AG08396 (cell line): ENCODE results near the gene FAT1.

Source experiments
- DNase-seq: peaks from one replicate; pipeline ENCODE4 v3.0.0; 2012; ENCODE audit warnings: low spot score, mixed read lengths

Gene FAT1

DNA sequence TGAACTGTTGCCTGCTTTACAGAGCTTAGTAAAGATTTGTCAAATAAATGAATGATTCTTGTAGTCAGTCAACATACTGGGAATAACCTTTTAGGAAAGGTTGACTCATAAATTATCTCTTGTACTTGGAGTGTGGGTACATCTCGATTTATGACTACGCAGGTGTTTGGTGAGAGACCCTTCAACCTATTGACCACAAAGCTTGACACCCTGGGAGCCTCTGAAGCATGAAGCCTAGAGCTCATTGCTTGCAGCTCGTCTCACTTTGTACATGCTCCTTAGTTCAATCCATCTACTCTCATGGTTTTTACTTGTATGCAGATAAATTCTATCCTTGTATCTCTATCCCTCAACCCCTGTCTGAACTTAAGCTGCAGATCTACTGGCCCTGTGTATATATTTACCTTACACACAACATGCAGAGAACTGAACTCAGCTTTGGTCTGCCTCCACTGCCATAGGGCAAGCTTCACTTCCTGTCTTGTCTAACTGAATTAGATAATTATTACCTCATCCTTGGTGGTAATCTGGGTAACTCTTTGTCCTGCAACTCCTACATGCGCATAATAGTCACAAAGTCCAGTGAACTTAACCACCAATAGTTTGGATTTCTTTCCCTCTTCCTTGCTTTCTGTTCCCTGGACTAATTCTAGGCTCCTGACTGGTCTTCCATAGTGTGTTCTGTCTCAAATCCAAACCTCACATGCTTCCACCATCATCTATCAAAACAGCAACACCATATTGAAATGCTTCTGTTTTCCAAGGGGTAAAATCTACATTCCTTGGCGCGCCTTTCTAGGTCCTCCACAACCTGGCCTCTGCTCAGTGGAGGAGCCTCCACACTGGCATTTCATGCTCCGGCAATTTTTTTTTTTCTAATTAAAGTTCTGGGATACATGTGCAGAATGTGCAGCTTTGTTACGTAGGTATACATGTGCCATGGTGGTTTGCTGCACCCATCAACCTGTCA, 32.2 kb upstream of the FAT1 start:
- DNase-seq: no peak

DNA sequence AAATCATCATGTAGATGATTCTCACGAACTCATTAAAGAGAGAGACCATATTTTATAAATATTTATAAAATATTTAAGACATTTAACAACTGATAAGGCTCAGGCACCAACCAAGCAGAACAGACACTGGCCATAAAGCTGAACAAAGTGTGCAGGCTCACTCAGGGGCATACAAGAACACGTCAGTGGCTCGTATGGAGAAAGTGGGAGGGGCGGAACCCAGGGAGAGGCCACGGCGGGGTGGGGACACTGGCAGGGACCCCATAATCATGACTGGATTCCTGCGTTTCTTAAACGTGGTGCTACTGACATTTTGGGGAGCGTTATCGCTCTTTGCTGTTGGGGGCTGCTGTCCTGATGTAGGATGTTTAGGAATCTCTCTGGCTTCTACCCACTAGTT, 31.3 kb upstream of the FAT1 start:
- no peak for DNase-seq

DNA sequence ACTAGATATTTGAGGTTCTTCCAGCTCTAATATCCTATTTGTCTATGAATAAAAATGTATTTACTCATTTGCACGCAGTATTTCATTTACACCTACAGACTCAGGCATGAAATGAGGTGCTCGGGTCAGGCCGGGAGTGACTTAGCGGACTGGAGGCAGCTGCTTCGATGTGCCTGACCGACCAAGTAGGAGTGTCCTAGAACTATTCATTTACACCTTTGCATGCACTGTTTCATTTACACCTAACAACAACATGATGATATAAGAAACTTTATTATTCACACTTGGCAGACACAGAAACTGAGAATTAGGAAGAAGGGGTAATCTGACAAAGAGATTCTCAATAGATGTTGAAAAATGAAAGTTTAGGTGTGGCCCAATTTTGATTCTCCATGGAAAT, 28.7 kb upstream of the FAT1 start:
- DNase-seq: no peak

DNA sequence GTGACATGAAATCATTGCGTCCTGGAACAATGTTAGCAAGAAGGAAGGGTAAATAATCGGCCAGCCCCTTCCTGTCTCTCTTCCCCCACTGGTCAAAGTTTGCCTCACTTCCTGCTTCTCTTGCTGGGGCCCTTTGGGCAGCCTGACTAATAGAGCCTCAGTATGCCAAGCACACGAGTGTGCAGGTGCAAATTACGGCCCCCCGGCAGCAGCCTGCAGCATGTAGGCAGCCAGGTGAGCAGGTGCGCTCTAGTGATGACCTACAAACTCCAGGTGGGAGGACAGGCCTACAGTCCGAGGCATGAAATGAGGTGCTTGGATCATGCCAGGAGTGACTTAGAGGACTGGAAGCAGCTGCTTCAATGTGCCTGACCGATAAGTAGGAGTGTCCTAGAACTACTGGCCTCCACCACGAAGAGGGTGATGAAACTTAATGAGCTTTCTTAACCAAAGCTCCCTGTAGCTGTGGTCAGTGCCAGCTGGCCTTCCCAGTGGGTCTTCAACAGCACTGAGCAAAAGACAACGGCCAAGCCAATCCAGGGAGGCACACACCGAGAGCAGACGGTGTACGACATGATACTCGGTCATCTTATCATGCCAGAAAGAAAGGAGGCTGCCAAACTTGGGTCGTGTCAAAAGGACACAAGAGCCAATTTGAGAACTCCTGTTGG, 26.1 kb upstream of the FAT1 start:
- no peak for DNase-seq

DNA sequence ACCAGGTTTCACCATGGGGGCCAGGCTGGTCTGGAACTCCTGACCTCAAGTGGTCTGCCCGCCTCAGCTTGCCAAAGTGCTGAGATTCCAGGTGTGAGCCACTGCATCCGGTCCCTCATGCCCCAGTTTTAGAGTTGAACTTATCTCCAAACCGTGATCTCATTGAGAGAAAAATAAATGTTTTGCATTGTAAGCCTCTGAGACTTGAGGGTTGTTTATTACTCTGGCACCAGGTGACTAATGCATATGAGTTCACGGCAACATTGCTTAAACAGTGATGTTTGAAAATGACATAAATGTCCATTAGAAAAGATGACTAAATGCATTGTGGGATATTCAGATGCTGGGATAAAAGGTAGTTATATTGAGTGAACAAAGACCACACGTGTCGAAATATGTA, 22.9 kb upstream of the FAT1 start:
- DNase-seq: peak; percentile 43

DNA sequence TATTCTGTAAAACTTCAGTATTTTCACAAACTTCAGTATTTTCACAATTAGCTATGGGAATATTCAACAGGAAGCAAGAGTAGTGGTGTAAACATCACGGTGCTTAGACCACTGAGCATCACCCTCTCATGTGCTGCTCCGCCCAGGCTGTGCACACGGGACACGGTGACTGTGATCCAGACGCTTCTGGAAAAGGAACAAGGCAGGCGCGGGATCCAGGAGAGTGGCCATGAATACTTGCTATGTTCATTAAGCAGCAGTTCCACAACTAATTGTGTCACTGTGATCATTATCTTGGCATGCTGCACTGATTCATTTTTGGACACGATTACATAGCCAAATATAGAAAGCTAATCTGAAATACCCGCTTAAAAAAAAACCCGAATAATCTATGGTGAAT, 19.6 kb upstream of the FAT1 start:
- DNase-seq: no peak

DNA sequence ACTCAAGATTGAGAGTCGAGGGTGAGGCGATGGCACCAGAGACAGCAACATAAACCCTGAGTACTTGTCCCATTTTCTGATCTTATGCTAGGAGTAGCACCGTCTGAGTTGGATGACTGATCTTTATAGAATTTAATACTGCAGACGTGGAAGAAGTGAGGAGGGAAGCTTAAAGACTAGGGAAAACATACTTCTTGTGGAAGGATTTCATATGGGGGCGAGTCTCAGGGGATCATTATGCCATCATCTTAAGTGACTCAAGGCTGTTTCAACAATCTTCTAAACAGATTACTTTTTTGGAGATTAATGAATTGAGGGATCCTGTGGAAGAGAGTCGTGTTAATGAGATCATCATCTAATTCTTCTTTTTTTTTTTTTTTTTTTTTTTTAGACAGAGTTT, 17.2 kb upstream of the FAT1 start:
- no peak for DNase-seq

DNA sequence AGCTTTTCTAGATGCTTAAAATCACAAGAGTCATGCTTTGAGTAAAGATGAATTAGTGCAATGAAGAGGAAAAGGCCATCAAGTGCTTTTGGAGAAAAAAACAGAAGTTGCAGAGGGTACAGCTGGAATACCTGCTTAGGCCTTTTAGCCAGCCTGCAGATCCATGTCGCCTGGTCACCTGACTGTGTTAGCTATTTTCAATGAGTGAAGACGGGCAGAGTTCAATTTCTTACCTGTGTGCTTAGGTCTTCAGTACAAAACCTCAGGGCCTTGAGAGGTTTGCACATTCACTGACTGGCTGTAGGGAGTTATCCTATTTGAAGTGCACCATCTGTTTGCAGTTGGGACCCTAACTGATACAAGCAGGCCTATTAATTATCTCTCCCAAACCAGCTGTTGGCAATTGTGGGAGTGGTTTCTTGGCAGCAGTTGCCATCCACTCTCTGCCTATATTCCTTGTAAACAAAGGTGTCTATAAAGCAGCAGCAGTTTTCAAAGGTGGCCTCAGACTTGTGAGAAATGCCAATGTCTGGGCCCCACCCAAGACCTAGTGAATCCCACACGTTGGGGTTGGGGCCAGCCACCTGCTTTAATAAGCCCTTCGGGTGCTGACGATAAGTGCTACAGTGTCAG, 16.3 kb upstream of the FAT1 start:
- no peak for DNase-seq

DNA sequence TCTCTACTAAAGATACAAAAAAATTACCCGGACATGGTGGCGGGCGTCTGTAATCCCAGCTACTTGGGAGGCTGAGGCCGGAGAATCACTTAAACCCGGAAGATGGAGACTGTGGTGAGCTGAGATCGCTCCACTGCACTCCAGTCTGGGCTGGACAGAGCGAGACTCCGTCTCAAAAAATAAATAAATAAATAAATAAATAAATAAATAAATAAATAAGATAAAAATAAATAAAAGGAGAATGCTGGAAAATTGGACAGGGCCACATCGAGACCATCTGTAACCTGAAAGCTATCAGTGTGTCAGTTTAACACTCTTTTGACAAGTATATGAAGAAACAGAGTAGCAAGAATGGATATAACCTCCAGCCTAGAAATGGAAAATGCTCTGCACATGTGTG, 15.7 kb upstream of the FAT1 start:
- no peak for DNase-seq

DNA sequence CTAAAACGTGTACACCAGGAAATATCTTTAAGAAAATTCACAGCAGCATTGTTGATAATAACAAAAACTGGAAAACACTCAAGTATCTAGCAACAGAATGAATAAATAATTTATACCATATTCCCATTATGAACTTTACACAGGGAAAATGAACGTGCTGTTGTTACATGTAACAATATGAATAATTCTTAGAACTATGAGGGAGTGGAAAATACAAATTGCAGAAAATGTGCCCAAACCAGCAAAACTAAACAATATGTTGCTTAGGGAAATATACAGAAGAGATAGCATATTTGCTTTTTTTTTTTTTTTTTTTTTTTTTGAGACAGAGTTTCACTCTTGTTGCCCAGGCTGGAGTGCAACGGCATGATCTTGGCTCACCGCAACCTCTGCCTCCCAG, 14.8 kb upstream of the FAT1 start:
- no peak for DNase-seq

DNA sequence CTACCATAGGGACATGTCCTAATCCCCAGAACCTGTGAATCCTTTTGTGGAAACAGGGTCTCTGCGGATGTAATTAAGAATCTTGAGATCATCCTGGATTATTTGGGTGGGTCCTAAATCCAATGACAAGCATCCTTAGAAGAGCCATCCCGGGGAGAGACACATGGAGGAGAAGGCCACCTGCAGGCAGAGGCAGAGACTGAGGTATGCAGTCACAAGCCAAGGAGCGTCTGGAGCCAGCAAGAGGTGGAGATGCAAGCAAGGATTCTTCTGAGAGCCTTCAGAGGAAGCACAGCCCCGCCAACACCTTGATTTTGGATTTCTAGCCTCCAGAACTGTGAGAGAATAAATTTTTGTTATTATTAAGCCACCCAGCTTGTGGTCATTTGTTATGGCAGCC, 13.8 kb upstream of the FAT1 start:
- DNase-seq: no peak

DNA sequence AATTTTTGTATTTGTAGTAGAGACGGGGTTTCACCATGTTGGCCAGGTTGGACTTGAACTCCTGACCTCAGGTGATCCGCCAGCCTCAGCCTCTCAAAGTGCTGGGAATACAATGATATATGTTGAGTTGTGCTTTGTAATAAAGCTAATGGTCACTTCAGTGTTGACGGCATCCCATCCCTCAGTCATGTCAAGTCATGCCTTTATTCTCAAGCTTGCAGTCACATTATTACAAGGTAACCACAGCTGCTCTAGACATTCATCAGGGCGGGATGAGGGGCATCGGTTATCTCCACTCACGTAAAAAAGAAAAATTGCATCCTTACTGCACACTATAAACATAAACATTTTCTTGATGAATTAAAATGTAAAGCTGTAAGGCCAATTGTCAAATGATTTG, 12.8 kb upstream of the FAT1 start:
- no peak for DNase-seq

DNA sequence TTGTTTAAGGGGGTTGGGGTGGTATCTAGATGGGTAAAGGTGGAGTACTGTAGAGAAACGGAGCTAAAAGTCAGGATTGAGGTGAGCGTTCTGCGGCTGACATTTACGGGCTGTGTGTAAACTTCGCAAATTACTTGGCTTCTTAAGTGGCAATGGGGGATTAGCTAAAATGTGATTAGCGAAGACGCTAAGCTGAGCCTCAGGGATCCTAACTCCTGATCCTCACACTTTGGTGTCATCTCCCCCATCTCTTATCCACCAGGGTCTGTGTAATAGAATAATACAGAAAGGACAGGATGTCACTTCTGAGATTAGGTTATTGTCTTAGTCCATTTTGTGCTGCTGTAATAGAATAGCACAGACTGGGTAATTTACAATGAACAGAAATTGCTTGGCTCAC, 10.6 kb upstream of the FAT1 start:
- no peak for DNase-seq

DNA sequence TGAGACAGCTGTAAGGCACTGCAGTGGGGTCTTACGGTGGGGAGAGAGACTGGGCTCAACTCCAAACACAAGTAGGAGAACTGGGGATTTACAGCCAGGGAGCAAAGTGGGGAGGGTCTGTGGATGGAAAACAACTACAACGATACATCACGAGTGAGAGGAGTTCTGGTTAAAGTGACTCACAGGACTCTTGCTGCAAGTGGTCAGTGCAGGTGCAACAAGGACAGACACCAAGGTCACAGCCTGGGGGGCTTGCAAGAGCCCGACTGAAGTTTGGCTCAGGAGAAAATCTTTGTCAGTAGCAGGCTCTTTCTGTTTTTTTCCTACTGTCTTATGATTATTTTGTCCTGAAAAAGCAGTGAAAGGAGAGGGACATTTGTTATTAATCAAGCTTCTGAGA, 10.1 kb upstream of the FAT1 start:
- no peak for DNase-seq

DNA sequence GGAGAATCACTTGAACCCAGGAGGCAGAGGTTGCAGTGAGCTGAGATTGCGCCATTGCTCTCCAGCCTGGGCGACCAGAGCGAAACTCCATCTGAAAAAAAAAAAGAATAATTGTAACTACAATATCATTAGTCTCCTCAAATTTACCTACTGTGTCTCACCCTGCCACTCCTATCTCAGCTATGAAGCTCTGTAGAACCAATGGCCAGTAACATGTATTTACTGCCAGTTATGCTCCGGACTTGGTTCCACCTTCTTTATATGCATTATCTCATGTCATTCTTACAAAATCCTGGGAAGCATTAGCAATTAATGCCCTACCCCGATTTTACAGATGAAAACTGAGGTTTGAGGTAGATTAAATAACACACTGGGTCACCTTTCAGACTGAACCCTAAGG, 7.0 kb upstream of the FAT1 start:
- no peak for DNase-seq

DNA sequence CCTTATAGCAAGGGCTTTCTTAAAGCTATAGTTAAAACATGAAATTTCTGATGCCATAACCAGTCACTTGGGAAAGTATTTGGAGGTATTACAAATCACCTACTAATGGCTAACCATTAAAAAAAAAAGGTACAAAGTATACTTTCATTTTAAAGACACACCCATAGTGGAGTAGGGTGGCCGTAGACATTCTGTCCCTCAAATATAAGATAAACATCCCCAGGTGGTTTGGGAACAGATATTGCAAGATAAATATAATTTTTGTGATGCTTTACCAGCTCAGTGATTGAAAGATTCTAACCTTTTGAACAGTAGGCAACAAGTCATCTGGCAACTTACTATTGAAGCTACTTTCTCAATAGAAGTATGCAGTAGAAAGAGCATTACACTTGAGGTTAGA, 6.2 kb upstream of the FAT1 start:
- DNase-seq: no peak

DNA sequence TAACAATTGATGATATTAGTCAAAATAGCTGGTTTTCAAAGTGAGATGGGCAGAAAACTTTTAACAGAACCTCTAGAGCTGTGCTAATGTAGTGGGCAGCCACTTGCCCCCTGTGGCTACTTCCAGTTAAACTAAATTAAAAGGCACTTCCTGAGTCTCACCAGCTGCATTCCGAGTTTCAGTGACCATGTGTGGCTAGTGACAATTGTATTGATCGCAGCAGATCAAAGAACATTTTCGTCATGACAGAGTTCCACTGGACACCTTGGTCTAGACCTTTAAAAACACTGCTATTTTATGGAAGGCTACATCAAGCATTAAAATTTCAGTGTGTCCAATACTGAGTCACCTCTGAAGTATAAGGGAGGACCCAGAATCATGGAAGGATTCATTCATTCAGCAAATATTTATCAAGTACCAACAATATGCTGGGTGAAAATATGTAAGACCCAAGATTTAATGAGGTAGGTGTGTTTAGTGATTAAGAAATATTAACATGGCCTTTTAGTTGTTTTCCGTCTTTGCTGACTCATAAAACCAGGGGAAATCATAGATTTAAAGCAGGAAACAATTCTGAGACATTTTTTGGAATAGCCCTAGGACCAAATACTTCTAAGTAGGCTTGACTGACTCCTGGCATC, 5.1 kb upstream of the FAT1 start:
- no peak for DNase-seq

DNA sequence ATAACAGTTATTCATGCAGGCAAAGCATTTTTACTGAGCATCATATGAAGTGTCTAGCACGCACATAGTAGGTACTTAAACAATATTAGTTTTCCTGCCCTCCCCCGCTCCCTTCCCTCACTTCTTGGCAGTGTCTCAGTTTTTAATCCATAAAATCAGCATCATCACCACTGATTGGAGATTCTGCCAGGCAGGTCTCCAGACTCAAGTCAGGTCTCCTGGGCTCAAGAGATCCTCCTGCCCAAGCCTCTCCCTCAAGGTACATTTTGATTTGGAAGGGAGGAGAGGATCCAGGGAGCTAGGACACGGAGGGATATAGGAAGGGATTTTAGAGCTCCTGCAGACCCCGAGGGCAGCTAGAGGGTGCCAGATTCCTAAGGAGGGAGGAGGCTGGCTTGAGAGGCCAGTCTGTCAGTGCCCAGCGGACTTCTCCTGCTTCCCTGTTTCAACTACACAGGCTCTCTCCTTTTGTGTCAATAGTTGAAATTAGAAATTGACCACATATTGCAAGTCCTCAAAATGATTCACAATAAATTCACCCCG, 4.4 kb upstream of the FAT1 start:
- DNase-seq: peak; percentile 26

DNA sequence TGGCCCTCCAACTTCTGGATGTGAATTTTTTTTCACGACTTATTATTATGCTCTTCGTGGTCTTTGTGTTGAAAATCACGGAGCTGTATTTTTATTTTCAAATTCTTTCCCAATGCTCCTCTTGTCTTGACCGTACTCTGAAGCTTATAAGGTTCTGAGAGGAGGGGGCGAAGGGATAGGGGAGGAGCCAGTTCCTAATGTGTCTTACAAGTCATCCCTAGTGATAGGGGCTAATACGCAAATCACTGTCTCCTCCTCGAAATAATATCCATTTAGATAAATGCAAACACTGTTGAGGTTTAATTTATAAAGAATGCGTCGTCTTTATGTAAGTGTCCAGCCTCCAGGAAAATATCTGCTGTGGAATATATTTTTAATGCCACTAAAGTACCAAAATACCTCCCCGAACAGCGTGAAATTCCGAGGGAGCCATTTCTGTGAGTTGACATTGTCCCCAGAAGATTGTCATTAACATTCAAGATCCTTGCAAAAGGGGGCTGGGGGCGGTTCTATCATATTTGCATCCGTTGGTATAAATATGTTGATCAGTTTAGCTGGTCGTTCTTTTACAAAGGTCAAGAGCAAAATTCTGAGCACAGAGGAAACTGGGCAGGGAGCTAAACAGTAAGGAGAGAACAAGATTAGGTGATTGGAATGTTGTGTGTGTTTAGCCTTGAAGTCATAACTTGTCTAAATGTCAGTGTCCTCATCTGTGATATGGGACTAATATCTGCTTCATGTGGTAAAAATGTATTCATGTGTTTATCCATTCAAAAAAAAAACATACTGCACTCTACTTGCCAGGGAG, 3.7 kb upstream of the FAT1 start:
- no peak for DNase-seq

DNA sequence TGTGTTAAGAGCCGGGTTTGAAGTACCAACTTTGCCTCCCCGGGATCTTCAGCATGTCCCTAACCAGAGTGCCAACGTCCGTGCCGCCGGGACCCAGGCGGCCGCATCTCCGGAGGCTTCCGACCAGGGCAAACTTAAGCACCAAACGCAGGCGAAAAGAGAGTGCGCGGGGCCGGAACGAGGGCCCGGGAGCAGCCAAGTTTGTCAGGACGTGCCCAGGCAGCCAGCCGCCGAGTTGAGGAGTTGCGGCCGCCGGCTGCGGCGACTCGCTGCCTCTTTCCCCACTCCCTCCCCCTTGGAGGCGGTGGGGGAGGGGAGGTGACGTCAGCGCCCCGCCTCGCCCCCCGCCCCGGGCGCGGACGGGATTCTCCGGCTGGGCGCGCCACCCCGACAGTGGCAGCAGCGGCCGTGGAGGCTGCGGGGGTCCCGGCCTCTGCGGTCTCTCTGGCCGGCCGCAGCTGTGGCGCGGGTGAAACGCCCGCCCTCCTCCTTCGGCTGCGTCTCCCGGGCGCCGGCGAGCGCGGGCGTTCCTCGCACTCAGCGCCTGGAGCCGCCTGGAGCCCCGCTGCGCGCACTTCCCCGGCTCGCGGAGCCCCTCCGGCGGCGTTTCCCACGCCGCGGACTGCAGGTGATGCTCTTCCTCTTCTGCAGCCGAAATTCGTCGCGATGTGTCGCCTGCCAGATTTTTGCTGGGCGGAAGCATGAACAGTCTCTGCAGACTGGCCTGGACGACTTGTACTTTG, 2.9 kb upstream of the FAT1 start:
- peak; percentile 93 for DNase-seq
